BJ (cell line): ENCODE data around the gene ARL8B. TPM values are rescaled to one million over a fixed set of nuclear protein-coding genes. Genes with fewer than 3 reads are reported as not detected.

ENCODE experiments used
- CTCF ChIA-PET: fragments of 350-600 bp; formaldehyde crosslinking; extraction: SDS; loops from one replicate; lab custom pipeline; 2021; ENCODE audit warnings: antibody characterized with exemption, inconsistent platforms; lab: Yijun Ruan, JAX
- POLR2A ChIA-PET: fragments of 300-600 bp; sonication (Branson Sonifier 250); formaldehyde crosslinking; extraction: SDS; loops from one replicate; lab custom pipeline; 2021; ENCODE audit warnings: antibody characterized with exemption; lab: Charles Lee
- DNase-seq: peaks from one replicate; pipeline ENCODE4 v3.0.0-alpha.2; 2011; ENCODE audit warnings: low read depth
- H3K27me3 ChIP-seq: 2 replicates; pipeline ENCODE4 v1.6.0; 2011; ENCODE audit warnings: low read length; ENCODE audit not compliant: control insufficient read depth, insufficient read depth
- H3K36me3 ChIP-seq: 2 replicates; pipeline ENCODE4 v1.5.1; 2011; ENCODE audit warnings: low read length; ENCODE audit not compliant: control insufficient read depth, insufficient read depth
- H3K4me3 ChIP-seq: 2 replicates; pipeline ENCODE4 v1.5.1; 2011; ENCODE audit warnings: low read depth, mild to moderate bottlenecking, control low read depth, low read length
- polyA plus RNA-seq: library from polyadenylated mRNA; depleted of rRNA; stranded (reverse); fragments of >200 nt; gene quantifications from 2 replicates; pipeline ENCODE4 v1.2.3, GENCODE V29; 2011
- TF ChIP-seq, protein P1 (sequence below): IDR thresholded peaks from 2 replicates; pipeline ENCODE4 v1.5.1; 2011; ENCODE audit warnings: low read depth, mild to moderate bottlenecking, control low read depth, inconsistent platforms, low read length, moderate library complexity; ENCODE audit not compliant: insufficient read depth

ARL8B gene
- polyA plus RNA-seq, 1 experiment: 20.3 TPM

- Histone ChIP-seq H3K27me3 (no peaks in the 10 kb centered on the region), H3K36me3 (no peaks in the 10 kb centered on the region; the same call in 1 of the 2 replicates), H3K4me3 (no peak overlapping the region)
- ChIA-PET CTCF (interaction anchor here (3.0 kb wide), 1 partner anchor 9 kb away, joined by 6 read pairs; no protein-coding TSS in a partner anchor), POLR2A (interaction anchor here (0.6 kb wide), 1 partner anchor 149 kb away, joined by 10 read pairs; no protein-coding TSS in a partner anchor)
- DNase-seq: no peak
- TF ChIP-seq, protein P1, sequence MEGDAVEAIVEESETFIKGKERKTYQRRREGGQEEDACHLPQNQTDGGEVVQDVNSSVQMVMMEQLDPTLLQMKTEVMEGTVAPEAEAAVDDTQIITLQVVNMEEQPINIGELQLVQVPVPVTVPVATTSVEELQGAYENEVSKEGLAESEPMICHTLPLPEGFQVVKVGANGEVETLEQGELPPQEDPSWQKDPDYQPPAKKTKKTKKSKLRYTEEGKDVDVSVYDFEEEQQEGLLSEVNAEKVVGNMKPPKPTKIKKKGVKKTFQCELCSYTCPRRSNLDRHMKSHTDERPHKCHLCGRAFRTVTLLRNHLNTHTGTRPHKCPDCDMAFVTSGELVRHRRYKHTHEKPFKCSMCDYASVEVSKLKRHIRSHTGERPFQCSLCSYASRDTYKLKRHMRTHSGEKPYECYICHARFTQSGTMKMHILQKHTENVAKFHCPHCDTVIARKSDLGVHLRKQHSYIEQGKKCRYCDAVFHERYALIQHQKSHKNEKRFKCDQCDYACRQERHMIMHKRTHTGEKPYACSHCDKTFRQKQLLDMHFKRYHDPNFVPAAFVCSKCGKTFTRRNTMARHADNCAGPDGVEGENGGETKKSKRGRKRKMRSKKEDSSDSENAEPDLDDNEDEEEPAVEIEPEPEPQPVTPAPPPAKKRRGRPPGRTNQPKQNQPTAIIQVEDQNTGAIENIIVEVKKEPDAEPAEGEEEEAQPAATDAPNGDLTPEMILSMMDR: no peak
Observed at GRCh38 chr3:5194341-5194740, 72.2 kb downstream of the ARL8B start.

- H3K36me3 ChIP-seq: no peaks in the 10 kb centered on the region; the same call in 1 of the 2 replicates
- DNase-seq: peak; percentile 68
- TF ChIP-seq, protein P1: no peak
- H3K27me3 ChIP-seq: no peaks in the 10 kb centered on the region
- ChIA-PET CTCF (interaction anchor here (1.0 to 3.0 kb wide), 2 partner anchors 10 to 56 kb away, joined by 3 to 6 read pairs; no protein-coding TSS in a partner anchor), POLR2A (interaction anchor here (0.6 kb wide), 1 partner anchor 150 kb away, joined by 10 read pairs; no protein-coding TSS in a partner anchor)
- H3K4me3 ChIP-seq: no peak overlapping the region
Observed at GRCh38 chr3:5194801-5195509, 72.9 kb downstream of the ARL8B start.

GRCh38 chr3:5195605-5196004 lies 73.5 kb downstream of the ARL8B start:
- DNase-seq: no peak
- POLR2A ChIA-PET: no interaction called here
- Histone ChIP-seq H3K4me3 (no peak overlapping the region), H3K27me3 (no peaks in the 10 kb centered on the region), H3K36me3 (peaks cover 1% of the 10 kb centered on the region; the same call in 1 of the 2 replicates)
- CTCF ChIA-PET: interaction anchor here (1.0 to 3.0 kb wide), 3 partner anchors 10 to 57 kb away, joined by 3 to 6 read pairs (median 4); no protein-coding TSS in a partner anchor
- TF ChIP-seq, protein P1: no peak

DNA sequence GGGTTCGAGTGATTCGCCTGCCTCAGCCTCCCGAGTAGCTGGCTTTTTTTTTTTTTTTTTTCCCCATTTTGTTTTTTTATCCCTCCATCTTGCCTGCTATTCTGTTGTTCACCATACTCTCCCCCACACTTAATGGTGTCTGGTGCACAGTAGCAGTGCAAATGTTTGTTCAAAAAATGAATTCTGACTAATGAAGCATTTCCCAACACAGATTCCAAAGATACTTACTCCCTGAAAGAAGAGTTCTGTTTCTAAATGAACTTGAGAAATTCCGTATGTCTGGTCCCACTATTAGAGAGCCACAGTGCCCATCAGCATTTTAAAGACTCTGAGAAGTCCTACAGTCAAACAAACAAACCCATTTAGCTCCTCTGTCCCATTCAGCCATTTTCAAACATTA lies 74.9 kb downstream of the ARL8B start:
- TF ChIP-seq, protein P1: no peak
- CTCF ChIA-PET: interaction anchor here (0.6 to 3.0 kb wide), 4 partner anchors 10 to 76 kb away, joined by 3 to 6 read pairs (median 4); no protein-coding TSS in a partner anchor

More for the DNA sequence above, 74.9 kb downstream of the ARL8B start:
- no peak overlapping the region for H3K4me3 ChIP-seq
- H3K27me3 ChIP-seq: no peaks in the 10 kb centered on the region
- POLR2A ChIA-PET: interaction anchor here (0.5 to 0.7 kb wide), 2 partner anchors 10 to 32 kb away, joined by 3 to 7 read pairs; partner anchors contain the start of gene EDEM1
- no peak for DNase-seq
- H3K36me3 ChIP-seq: peaks cover 1% of the 10 kb centered on the region; the same call in 1 of the 2 replicates
